BJ (cell line): Measurements from ENCODE around the gene MTA2. TPM values are rescaled to one million over a fixed set of nuclear protein-coding genes. Genes with fewer than 3 reads are reported as not detected.

ENCODE experiments used
- CTCF ChIA-PET: fragments of 350-600 bp; formaldehyde crosslinking; extraction: SDS; loops from one replicate; lab custom pipeline; 2021; ENCODE audit warnings: antibody characterized with exemption, inconsistent platforms; lab: Yijun Ruan, JAX
- POLR2A ChIA-PET: fragments of 300-600 bp; sonication (Branson Sonifier 250); formaldehyde crosslinking; extraction: SDS; loops from one replicate; lab custom pipeline; 2021; ENCODE audit warnings: antibody characterized with exemption; lab: Charles Lee
- DNase-seq: peaks from one replicate; pipeline ENCODE4 v3.0.0-alpha.2; 2011; ENCODE audit warnings: low read depth
- H3K27me3 ChIP-seq: 2 replicates; pipeline ENCODE4 v1.6.0; 2011; ENCODE audit warnings: low read length; ENCODE audit not compliant: control insufficient read depth, insufficient read depth
- H3K36me3 ChIP-seq: 2 replicates; pipeline ENCODE4 v1.5.1; 2011; ENCODE audit warnings: low read length; ENCODE audit not compliant: control insufficient read depth, insufficient read depth
- H3K4me3 ChIP-seq: 2 replicates; pipeline ENCODE4 v1.5.1; 2011; ENCODE audit warnings: low read depth, mild to moderate bottlenecking, control low read depth, low read length
- CTCF ChIP-seq: IDR thresholded peaks from 2 replicates; pipeline ENCODE4 v1.5.1; 2011; ENCODE audit warnings: low read depth, mild to moderate bottlenecking, control low read depth, inconsistent platforms, low read length, moderate library complexity; ENCODE audit not compliant: insufficient read depth
- polyA plus RNA-seq: library from polyadenylated mRNA; depleted of rRNA; stranded (reverse); fragments of >200 nt; gene quantifications from 2 replicates; pipeline ENCODE4 v1.2.3, GENCODE V29; 2011

The MTA2 gene
- polyA plus RNA-seq, 1 experiment = 16.4 TPM

GRCh38 chr11:62600367-62601121 is 1.1 kb downstream of the MTA2 start:
- ChIA-PET CTCF (interaction anchor here (0.6 to 2.2 kb wide), 6 partner anchors 9 to 206 kb away, joined by 3 to 12 read pairs (median 6); partner anchors contain the start of gene TUT1), POLR2A (interaction anchor here (1.5 kb wide), 1 partner anchor 9 kb away, joined by 16 read pairs; the partner anchor contains the start of gene TUT1)
- H3K4me3 ChIP-seq = peak overlapping the region; percentile 96
- TF ChIP-seq CTCF = no peak
- DNase-seq = no peak
- no peaks in the 10 kb centered on the region for H3K27me3 ChIP-seq
- peaks cover 23% of the 10 kb centered on the region for H3K36me3 ChIP-seq

GRCh38 chr11:62599901-62600300 is 1.8 kb downstream of the MTA2 start:
- Histone ChIP-seq H3K36me3 (peaks cover 28% of the 10 kb centered on the region), H3K27me3 (no peaks in the 10 kb centered on the region), H3K4me3 (peak overlapping the region; percentile 96)
- ChIA-PET CTCF (interaction anchor here (0.6 to 2.2 kb wide), 6 partner anchors 12 to 205 kb away, joined by 3 to 8 read pairs (median 4); no protein-coding TSS in a partner anchor), POLR2A (no interaction called here)
- no peak for TF ChIP-seq CTCF
- no peak for DNase-seq

- no peak for TF ChIP-seq CTCF
- Histone ChIP-seq H3K4me3 (peak overlapping the region; percentile 96), H3K27me3 (no peaks in the 10 kb centered on the region), H3K36me3 (peaks cover 28% of the 10 kb centered on the region)
- peak; percentile 91 for DNase-seq
- POLR2A ChIA-PET = no interaction called here
- CTCF ChIA-PET = interaction anchor here (0.6 to 2.2 kb wide), 7 partner anchors 12 to 204 kb away, joined by 3 to 8 read pairs (median 4); no protein-coding TSS in a partner anchor
Observed at GRCh38 chr11:62599069-62599696, 2.5 kb downstream of the MTA2 start.

- TF ChIP-seq CTCF = no peak
- ChIA-PET CTCF (interaction anchor here (2.1 to 2.7 kb wide), 3 partner anchors 16 to 201 kb away, joined by 6 to 14 read pairs (median 10); partner anchors contain the start of gene EML3), POLR2A (no interaction called here)
- Histone ChIP-seq H3K4me3 (no peak overlapping the region), H3K27me3 (no peaks in the 10 kb centered on the region), H3K36me3 (peaks cover 29% of the 10 kb centered on the region)
- no peak for DNase-seq
Observed at GRCh38 chr11:62595124-62595523, 6.5 kb downstream of the MTA2 start.
